Astrocyte of the cerebellum (primary cell): Measurements from ENCODE around the gene PXDN.

ENCODE experiments used
- DNase-seq: peaks from one replicate; pipeline ENCODE4 v3.0.0-alpha.2; 2011; ENCODE audit warnings: low read depth
- H3K4me3 ChIP-seq: 2 replicates; pipeline ENCODE4 v1.5.1; 2011; ENCODE audit warnings: mild to moderate bottlenecking, low read depth, low read length, moderate library complexity
- CTCF ChIP-seq: IDR thresholded peaks from 2 replicates; pipeline ENCODE4 v1.5.1; 2012; ENCODE audit warnings: low read length, low read depth, moderate library complexity, mild to moderate bottlenecking; ENCODE audit errors: missing control alignments
- in situ Hi-C: cut with HindIII; loops from 2 replicates; pipeline ENCODE4 v1.10.0; 2017; ENCODE audit warnings: low sequenced_read_pairs

The PXDN gene

GRCh38 chr2:1790473-1790872, 46.2 kb upstream of the PXDN start:
- in situ Hi-C loops = no loop called here
- TF ChIP-seq CTCF = no peak
- H3K4me3 ChIP-seq = no peak overlapping the region

GRCh38 chr2:1789610-1790009, 45.3 kb upstream of the PXDN start:
- in situ Hi-C loops = no loop called here
- TF ChIP-seq CTCF = no peak
- no peak for DNase-seq

More at GRCh38 chr2:1790473-1790872, 46.2 kb upstream of the PXDN start:
- no peak for DNase-seq

GRCh38 chr2:1788478-1788959, 44.2 kb upstream of the PXDN start:
- in situ Hi-C loops = no loop called here
- no peak for TF ChIP-seq CTCF
- no peak for DNase-seq
- H3K4me3 ChIP-seq = no peak overlapping the region

More at GRCh38 chr2:1789610-1790009, 45.3 kb upstream of the PXDN start:
- H3K4me3 ChIP-seq = no peak overlapping the region

- no peak for DNase-seq
- H3K4me3 ChIP-seq = no peak overlapping the region
- TF ChIP-seq CTCF = no peak
- in situ Hi-C loops = no loop called here
These were observed 43.6 kb upstream of the PXDN start for GRCh38 chr2:1787755-1788477.

GRCh38 chr2:1784986-1785617, 40.8 kb upstream of the PXDN start:
- H3K4me3 ChIP-seq = no peak overlapping the region
- in situ Hi-C loops = no loop called here
- TF ChIP-seq CTCF = no peak
- no peak for DNase-seq

GRCh38 chr2:1784087-1784486, 39.8 kb upstream of the PXDN start:
- no peak for TF ChIP-seq CTCF
- no peak overlapping the region for H3K4me3 ChIP-seq
- in situ Hi-C loops = no loop called here
- DNase-seq = no peak
